Duodenal mucosa (tissue), 2 donors: ENCODE data around the gene SEC62.
"Not testable (repeated sequence)": the region's sequence is repeated elsewhere in the genome, so short reads cannot be mapped to it uniquely, and the experiment has no call there.

Source experiments
- H3K27ac ChIP-seq: one replicate; pipeline ENCODE4 v1.7.0; 2013; ENCODE audit warnings: low read depth, low read length
- H3K27me3 ChIP-seq, 2 donors: one replicate each; pipeline ENCODE4 v1.7.0; 2013; ENCODE audit warnings: low read length in 2 of 2, control low read depth in 1 of 2; ENCODE audit not compliant: insufficient read depth in 2 of 2, control insufficient read depth in 1 of 2
- H3K36me3 ChIP-seq, 2 donors: one replicate each; pipeline ENCODE4 v1.7.0; 2013; ENCODE audit warnings: low read length in 2 of 2, control low read depth in 1 of 2; ENCODE audit not compliant: insufficient read depth in 2 of 2, control insufficient read depth in 1 of 2
- H3K4me1 ChIP-seq, 2 donors: one replicate each; pipeline ENCODE4 v1.7.0; 2013; ENCODE audit warnings: low read length in 2 of 2, control low read depth in 1 of 2; ENCODE audit not compliant: insufficient read depth in 2 of 2, control insufficient read depth in 1 of 2
- H3K4me3 ChIP-seq, 2 donors: one replicate each; pipeline ENCODE4 v1.7.0; 2013; ENCODE audit warnings: low read length in 2 of 2, low read depth in 1 of 2
- H3K9ac ChIP-seq, 2 donors: one replicate each; pipeline ENCODE4 v1.7.0; 2013; ENCODE audit warnings: low read length in 2 of 2, low read depth in 1 of 2
- H3K9me3 ChIP-seq, 2 donors: one replicate each; pipeline ENCODE4 v1.7.0; 2013; ENCODE audit warnings: low read length in 2 of 2, control low read depth in 1 of 2; ENCODE audit not compliant: control insufficient read depth in 1 of 2

The SEC62 gene

DNA sequence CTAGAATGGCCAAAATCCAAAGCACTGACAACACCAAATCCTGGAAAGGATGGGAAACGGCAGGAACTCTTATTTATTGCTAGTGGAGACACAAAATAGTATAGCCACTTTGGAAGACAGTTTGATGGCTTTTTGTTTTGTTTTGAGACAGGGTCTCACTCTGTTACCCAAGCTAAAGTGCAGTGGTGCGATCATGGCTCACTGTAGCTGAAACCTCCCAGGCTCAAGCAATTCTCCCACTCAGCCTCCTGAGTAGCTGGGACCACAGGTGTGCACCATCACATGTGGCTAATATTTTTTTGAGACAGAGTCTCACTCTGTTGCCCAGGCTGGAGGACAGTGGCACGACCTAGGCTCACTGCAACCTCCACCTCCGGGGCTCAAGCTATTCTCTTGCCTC lies 43.9 kb downstream of the SEC62 start:
- no peaks in the 10 kb centered on the region for H3K9me3 ChIP-seq
- peaks cover 5 to 6% of the 10 kb centered on the region in 2 donors for H3K4me1 ChIP-seq
- H3K9ac ChIP-seq, result no peak overlapping the region
- no peak overlapping the region for H3K27ac ChIP-seq
- no peaks in the 10 kb centered on the region for H3K27me3 ChIP-seq
- no peak overlapping the region for H3K4me3 ChIP-seq
- H3K36me3 ChIP-seq, result no peaks in the 10 kb centered on the region

- no peaks in the 10 kb centered on the region for H3K27me3 ChIP-seq
These were observed 46.2 kb downstream of the SEC62 start for GRCh38 chr3:170012683-170013400.

DNA sequence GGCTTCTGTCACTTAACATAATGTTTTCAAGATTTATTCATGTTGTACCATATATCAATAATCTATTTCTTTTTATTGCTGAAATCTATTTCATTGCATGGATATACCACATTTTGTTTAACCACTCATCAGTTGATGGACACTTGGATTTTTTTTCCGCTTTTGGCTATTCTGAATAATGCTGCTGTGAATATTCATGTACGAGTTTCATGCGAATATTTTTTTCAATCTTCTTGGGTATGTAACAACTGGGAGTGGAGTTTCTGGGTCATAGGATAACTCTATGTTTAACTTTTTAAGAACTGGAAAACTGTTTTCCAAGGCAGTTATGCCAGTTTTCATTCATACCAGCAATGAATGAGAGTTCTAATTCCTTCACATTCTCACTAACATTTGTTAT lies 49.5 kb downstream of the SEC62 start:
- H3K9me3 ChIP-seq, result no peaks in the 10 kb centered on the region
- H3K27ac ChIP-seq, result no peak overlapping the region

More at GRCh38 chr3:170012683-170013400, 46.2 kb downstream of the SEC62 start:
- Histone ChIP-seq H3K9me3 (no peaks in the 10 kb centered on the region), H3K4me3 (peak overlapping the region; percentile 27 to 52), H3K27ac (no peak overlapping the region), H3K36me3 (no peaks in the 10 kb centered on the region), H3K9ac (no peak overlapping the region), H3K4me1 (peaks cover 5 to 6% of the 10 kb centered on the region in 2 donors)

GRCh38 chr3:170019306-170019705 lies 52.7 kb downstream of the SEC62 start:
- not testable (repeated sequence) for H3K9ac ChIP-seq, H3K4me3 ChIP-seq, H3K9me3 ChIP-seq, H3K36me3 ChIP-seq, H3K27ac ChIP-seq, H3K27me3 ChIP-seq
- H3K4me1 ChIP-seq, result peaks cover 7 to 21% of the 10 kb centered on the region in 2 donors

More for the DNA sequence above, 49.5 kb downstream of the SEC62 start:
- H3K27me3 ChIP-seq, result no peaks in the 10 kb centered on the region
- H3K4me1 ChIP-seq, result peaks cover 5 to 6% of the 10 kb centered on the region in 2 donors
- H3K9ac ChIP-seq, result no peak overlapping the region
- H3K36me3 ChIP-seq, result no peaks in the 10 kb centered on the region
- H3K4me3 ChIP-seq, result no peak overlapping the region

DNA sequence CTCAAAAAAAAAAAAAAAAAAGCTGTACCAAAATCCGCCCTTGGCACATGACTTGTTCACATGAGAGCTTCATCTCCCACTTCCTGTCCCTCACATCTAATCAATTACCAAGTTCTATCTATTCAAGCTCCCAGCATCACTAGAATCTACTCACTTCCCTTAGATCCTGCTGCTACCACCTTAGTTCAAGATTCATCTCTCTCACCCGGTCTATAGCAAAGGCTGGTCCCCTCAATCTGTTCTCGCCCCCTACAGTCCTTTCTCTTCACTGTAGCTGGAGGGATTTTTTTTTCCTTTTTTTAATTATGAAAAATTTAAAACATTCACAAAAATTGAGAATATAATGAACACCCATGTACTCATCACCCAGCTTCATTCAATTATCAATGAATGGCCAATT lies 54.5 kb downstream of the SEC62 start:
- no peak overlapping the region for H3K27ac ChIP-seq
- H3K9ac ChIP-seq, result no peak overlapping the region
- H3K27me3 ChIP-seq, result no peaks in the 10 kb centered on the region
- H3K9me3 ChIP-seq, result no peaks in the 10 kb centered on the region
- H3K4me1 ChIP-seq, result peaks cover 7 to 21% of the 10 kb centered on the region in 2 donors
- no peaks in the 10 kb centered on the region for H3K36me3 ChIP-seq
- H3K4me3 ChIP-seq, result no peak overlapping the region

GRCh38 chr3:170022336-170022735 lies 55.7 kb downstream of the SEC62 start:
- H3K27me3 ChIP-seq, result no peaks in the 10 kb centered on the region
- no peak overlapping the region for H3K9ac ChIP-seq
- H3K4me1 ChIP-seq, result peaks cover 7 to 21% of the 10 kb centered on the region in 2 donors
- no peak overlapping the region for H3K27ac ChIP-seq
- no peak overlapping the region for H3K4me3 ChIP-seq
- no peaks in the 10 kb centered on the region for H3K36me3 ChIP-seq
- no peaks in the 10 kb centered on the region for H3K9me3 ChIP-seq

DNA sequence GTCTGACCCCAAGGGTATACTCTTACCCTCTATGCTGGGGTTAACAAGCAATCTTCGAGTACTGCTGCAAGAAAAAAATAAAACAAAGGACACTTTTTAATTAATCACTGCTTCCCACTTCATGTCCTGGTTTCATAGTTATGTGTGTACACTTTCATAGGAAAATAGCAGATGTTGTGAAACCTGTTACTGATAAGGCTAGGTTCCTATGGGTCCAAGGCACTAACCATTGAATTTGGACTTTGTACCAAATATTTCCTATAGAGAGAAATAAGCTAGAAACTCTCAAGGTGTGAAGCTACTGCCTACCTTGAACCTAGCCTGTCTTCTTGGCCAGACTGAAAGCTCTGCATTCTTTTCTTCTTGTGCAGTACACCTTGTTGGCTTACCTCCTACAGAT lies 56.6 kb downstream of the SEC62 start:
- no peaks in the 10 kb centered on the region for H3K27me3 ChIP-seq
- H3K27ac ChIP-seq, result no peak overlapping the region
- H3K9me3 ChIP-seq, result no peaks in the 10 kb centered on the region
- H3K9ac ChIP-seq, result no peak overlapping the region
- H3K36me3 ChIP-seq, result no peaks in the 10 kb centered on the region
- peaks cover 7 to 21% of the 10 kb centered on the region in 2 donors for H3K4me1 ChIP-seq
- H3K4me3 ChIP-seq, result peak overlapping the region in 1 of 2 donors; percentile 8

DNA sequence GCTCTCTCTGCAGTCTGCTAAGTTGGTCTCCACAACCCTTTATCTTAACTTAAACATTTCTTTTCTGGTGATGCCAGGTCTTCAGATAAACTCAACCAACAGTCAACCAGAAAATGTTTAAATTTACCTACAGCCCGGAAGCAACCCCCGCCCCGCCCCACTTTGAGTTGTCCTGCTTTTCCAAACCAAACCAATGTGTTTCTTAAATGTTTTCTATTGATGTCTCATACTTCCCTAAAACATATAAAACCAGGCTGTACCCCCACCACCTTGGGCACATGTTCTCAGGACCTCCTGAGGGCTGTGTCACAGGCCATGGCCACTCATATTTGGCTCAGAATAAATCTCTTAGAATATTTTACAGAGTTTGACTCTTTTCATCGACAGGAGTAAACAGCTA lies 58.0 kb downstream of the SEC62 start:
- no peak overlapping the region for H3K4me3 ChIP-seq
- H3K9ac ChIP-seq, result no peak overlapping the region
- no peaks in the 10 kb centered on the region for H3K9me3 ChIP-seq
- H3K27ac ChIP-seq, result no peak overlapping the region
- peaks cover 7 to 21% of the 10 kb centered on the region in 2 donors for H3K4me1 ChIP-seq
- H3K36me3 ChIP-seq, result no peaks in the 10 kb centered on the region
- H3K27me3 ChIP-seq, result no peaks in the 10 kb centered on the region

- no peak overlapping the region for H3K4me3 ChIP-seq
- H3K4me1 ChIP-seq, result peaks cover 0 to 11% of the 10 kb centered on the region in 2 donors
- H3K9me3 ChIP-seq, result no peaks in the 10 kb centered on the region
- H3K9ac ChIP-seq, result no peak overlapping the region
- H3K27me3 ChIP-seq, result no peaks in the 10 kb centered on the region
- H3K27ac ChIP-seq, result no peak overlapping the region
- no peaks in the 10 kb centered on the region for H3K36me3 ChIP-seq
These were observed 60.9 kb downstream of the SEC62 start for GRCh38 chr3:170027233-170028102.

- no peaks in the 10 kb centered on the region for H3K27me3 ChIP-seq
- H3K36me3 ChIP-seq, result no peaks in the 10 kb centered on the region
- H3K9ac ChIP-seq, result no peak overlapping the region
- peak overlapping the region; percentile 20 to 48 for H3K4me3 ChIP-seq
- H3K9me3 ChIP-seq, result no peaks in the 10 kb centered on the region
- H3K27ac ChIP-seq, result no peak overlapping the region
- peaks cover 9 to 15% of the 10 kb centered on the region in 2 donors for H3K4me1 ChIP-seq
These were observed 66.9 kb downstream of the SEC62 start for GRCh38 chr3:170033489-170033888.
